T47D (cell line): ENCODE measurements around the gene FGF10.

Experiments used
- DNase-seq, 2 experiments: peaks; one replicate each; pipeline versions ENCODE4 v3.0.0 to v3.0.0-alpha.2; 2011 to 2012; ENCODE audit warnings: low read depth in 1 of 2, low spot score in 1 of 2
- JUND ChIP-seq: IDR thresholded peaks from 2 replicates; pipeline ENCODE4 v1.6.1; 2012; ENCODE audit warnings: low read depth
- in situ Hi-C: cut with HindIII; loops from 2 replicates; pipeline ENCODE4 v1.10.0; 2016; ENCODE audit warnings: low sequenced_read_pairs, low pct_unique_long_range_greater_than_20kb

The FGF10 gene

GRCh38 chr5:44266882-44267576 is 122.2 kb downstream of the FGF10 start:
- TF ChIP-seq JUND: no peak
- in situ Hi-C loops: no loop called here
- no peak for DNase-seq

- in situ Hi-C loops: no loop called here
- no peak for TF ChIP-seq JUND
- no peak for DNase-seq
Measured at GRCh38 chr5:44265713-44266112, 123.5 kb downstream of the FGF10 start.

- TF ChIP-seq JUND: no peak
- in situ Hi-C loops: no loop called here
- DNase-seq: no peak
Measured at GRCh38 chr5:44260793-44261192, 128.4 kb downstream of the FGF10 start.

GRCh38 chr5:44257653-44258365 is 131.4 kb downstream of the FGF10 start:
- TF ChIP-seq JUND: no peak
- in situ Hi-C loops: no loop called here
- DNase-seq: no peak

GRCh38 chr5:44257221-44257620 is 132.0 kb downstream of the FGF10 start:
- no peak for DNase-seq
- TF ChIP-seq JUND: no peak
- in situ Hi-C loops: no loop called here
